ENCODE results near the gene WWC1. TPM values are rescaled to one million over a fixed set of nuclear protein-coding genes. Genes with fewer than 3 reads are reported as not detected.

WWC1 gene
- total RNA-seq, 2 donors from 2014 or later, result not detected

GRCh38 chr5:168413596-168413995 is 122.2 kb downstream of the WWC1 start:
- Mint-ChIP-seq H3K4me3 (no peak overlapping the region), H3K4me1 (ENCODE audit: low read depth in 2 of 2) (peaks cover 4 to 15% of the 10 kb centered on the region in 2 donors), H3K27ac (no peak overlapping the region), H3K9me3 (no peaks in the 10 kb centered on the region), H3K36me3 (no peaks in the 10 kb centered on the region), H3K27me3 (peaks cover 0 to 2% of the 10 kb centered on the region in 2 donors)
- ATAC-seq (no peak), DNase-seq (ENCODE audit: low spot score) (no peak)

- Mint-ChIP-seq H3K9me3 (no peaks in the 10 kb centered on the region), H3K27me3 (no peaks in the 10 kb centered on the region), H3K4me3 (no peak overlapping the region), H3K36me3 (no peaks in the 10 kb centered on the region), H3K4me1 (ENCODE audit: low read depth in 2 of 2) (no peaks in the 10 kb centered on the region), H3K27ac (no peak overlapping the region)
- no peak for ATAC-seq
- DNase-seq (ENCODE audit: low spot score), result no peak
These were observed 124.0 kb downstream of the WWC1 start for GRCh38 chr5:168415401-168415800.

- no peak overlapping the region for H3K27ac Mint-ChIP-seq
- ATAC-seq (no peak), DNase-seq (ENCODE audit: low spot score) (no peak)
- no peak overlapping the region for H3K4me3 Mint-ChIP-seq
- H3K4me1 Mint-ChIP-seq (ENCODE audit: low read depth in 2 of 2), result peaks cover 0 to 3% of the 10 kb centered on the region in 2 donors
- no peaks in the 10 kb centered on the region for H3K36me3 Mint-ChIP-seq
- H3K9me3 Mint-ChIP-seq, result no peaks in the 10 kb centered on the region
- H3K27me3 Mint-ChIP-seq, result peaks cover 0 to 5% of the 10 kb centered on the region in 2 donors
These were observed 124.5 kb downstream of the WWC1 start for GRCh38 chr5:168415971-168416370.

- no peak overlapping the region for H3K27ac Mint-ChIP-seq
- no peak overlapping the region for H3K4me3 Mint-ChIP-seq
- peak in 1 of 2 donors; percentile 33 for ATAC-seq
- no peaks in the 10 kb centered on the region for H3K9me3 Mint-ChIP-seq
- no peaks in the 10 kb centered on the region for H3K36me3 Mint-ChIP-seq
- DNase-seq (ENCODE audit: low spot score), result no peak
- peaks cover 0 to 3% of the 10 kb centered on the region in 2 donors for H3K4me1 Mint-ChIP-seq (ENCODE audit: low read depth in 2 of 2)
- peaks cover 0 to 6% of the 10 kb centered on the region in 2 donors for H3K27me3 Mint-ChIP-seq
These were observed 126.4 kb downstream of the WWC1 start for GRCh38 chr5:168417731-168418429.

- Mint-ChIP-seq H3K9me3 (no peaks in the 10 kb centered on the region), H3K36me3 (no peaks in the 10 kb centered on the region), H3K27me3 (peaks cover 0 to 6% of the 10 kb centered on the region in 2 donors), H3K27ac (no peak overlapping the region), H3K4me3 (no peak overlapping the region), H3K4me1 (ENCODE audit: low read depth in 2 of 2) (peaks cover 0 to 3% of the 10 kb centered on the region in 2 donors)
- ATAC-seq, result no peak
- DNase-seq (ENCODE audit: low spot score), result no peak
These were observed 129.0 kb downstream of the WWC1 start for GRCh38 chr5:168420461-168420860.

- Mint-ChIP-seq H3K27me3 (peaks cover 0 to 6% of the 10 kb centered on the region in 2 donors), H3K4me1 (ENCODE audit: low read depth in 2 of 2) (peaks cover 0 to 3% of the 10 kb centered on the region in 2 donors), H3K27ac (no peak overlapping the region), H3K4me3 (no peak overlapping the region), H3K36me3 (no peaks in the 10 kb centered on the region), H3K9me3 (no peaks in the 10 kb centered on the region)
- DNase-seq (ENCODE audit: low spot score) (no peak), ATAC-seq (no peak)
These were observed 131.0 kb downstream of the WWC1 start for GRCh38 chr5:168422431-168422830.

GRCh38 chr5:168423478-168423877 is 132.0 kb downstream of the WWC1 start:
- H3K27me3 Mint-ChIP-seq, result peaks cover 0 to 6% of the 10 kb centered on the region in 2 donors
- H3K9me3 Mint-ChIP-seq, result no peaks in the 10 kb centered on the region
- no peak for DNase-seq (ENCODE audit: low spot score)
- peaks cover 0 to 3% of the 10 kb centered on the region in 2 donors for H3K4me1 Mint-ChIP-seq (ENCODE audit: low read depth in 2 of 2)
- H3K36me3 Mint-ChIP-seq, result no peaks in the 10 kb centered on the region
- ATAC-seq, result peak; percentile 8 to 29
- no peak overlapping the region for H3K4me3 Mint-ChIP-seq
- H3K27ac Mint-ChIP-seq, result no peak overlapping the region

GRCh38 chr5:168423971-168424370 is 132.5 kb downstream of the WWC1 start:
- H3K27me3 Mint-ChIP-seq, result peaks cover 0 to 6% of the 10 kb centered on the region in 2 donors
- no peak for DNase-seq (ENCODE audit: low spot score)

GRCh38 chr5:168424594-168425323 is 133.3 kb downstream of the WWC1 start:
- H3K27me3 Mint-ChIP-seq, result peaks cover 0 to 6% of the 10 kb centered on the region in 2 donors
- H3K4me1 Mint-ChIP-seq (ENCODE audit: low read depth in 2 of 2), result peaks cover 0 to 3% of the 10 kb centered on the region in 2 donors
- no peak overlapping the region for H3K4me3 Mint-ChIP-seq
- no peaks in the 10 kb centered on the region for H3K36me3 Mint-ChIP-seq
- ATAC-seq, result no peak
- H3K27ac Mint-ChIP-seq, result no peak overlapping the region
- DNase-seq (ENCODE audit: low spot score), result no peak
- no peaks in the 10 kb centered on the region for H3K9me3 Mint-ChIP-seq

More at GRCh38 chr5:168423971-168424370, 132.5 kb downstream of the WWC1 start:
- no peaks in the 10 kb centered on the region for H3K36me3 Mint-ChIP-seq
- ATAC-seq, result no peak
- no peak overlapping the region for H3K27ac Mint-ChIP-seq
- H3K4me1 Mint-ChIP-seq (ENCODE audit: low read depth in 2 of 2), result peaks cover 0 to 3% of the 10 kb centered on the region in 2 donors
- no peaks in the 10 kb centered on the region for H3K9me3 Mint-ChIP-seq
- H3K4me3 Mint-ChIP-seq, result no peak overlapping the region

GRCh38 chr5:168426007-168426863 is 134.8 kb downstream of the WWC1 start:
- DNase-seq (ENCODE audit: low spot score), result no peak
- no peaks in the 10 kb centered on the region for H3K4me1 Mint-ChIP-seq (ENCODE audit: low read depth in 2 of 2)
- no peaks in the 10 kb centered on the region for H3K36me3 Mint-ChIP-seq
- H3K4me3 Mint-ChIP-seq, result no peak overlapping the region
- H3K27ac Mint-ChIP-seq, result no peak overlapping the region
- H3K27me3 Mint-ChIP-seq, result no peaks in the 10 kb centered on the region
- ATAC-seq, result no peak
- no peaks in the 10 kb centered on the region for H3K9me3 Mint-ChIP-seq

- no peaks in the 10 kb centered on the region for H3K9me3 Mint-ChIP-seq
- no peak for ATAC-seq
- no peak for DNase-seq (ENCODE audit: low spot score)
- H3K27ac Mint-ChIP-seq, result no peak overlapping the region
- H3K4me1 Mint-ChIP-seq (ENCODE audit: low read depth in 2 of 2), result no peaks in the 10 kb centered on the region
- H3K27me3 Mint-ChIP-seq, result no peaks in the 10 kb centered on the region
- H3K36me3 Mint-ChIP-seq, result no peaks in the 10 kb centered on the region
- no peak overlapping the region for H3K4me3 Mint-ChIP-seq
These were observed 135.4 kb downstream of the WWC1 start for GRCh38 chr5:168426864-168427172.

GRCh38 chr5:168427224-168427623 is 135.8 kb downstream of the WWC1 start:
- H3K36me3 Mint-ChIP-seq, result no peaks in the 10 kb centered on the region
- ATAC-seq, result no peak
- no peaks in the 10 kb centered on the region for H3K4me1 Mint-ChIP-seq (ENCODE audit: low read depth in 2 of 2)

GRCh38 chr5:168428552-168428951 is 137.1 kb downstream of the WWC1 start:
- Mint-ChIP-seq H3K9me3 (no peaks in the 10 kb centered on the region), H3K4me3 (no peak overlapping the region), H3K27ac (no peak overlapping the region), H3K4me1 (ENCODE audit: low read depth in 2 of 2) (no peaks in the 10 kb centered on the region), H3K36me3 (no peaks in the 10 kb centered on the region), H3K27me3 (no peaks in the 10 kb centered on the region)
- DNase-seq (ENCODE audit: low spot score) (no peak), ATAC-seq (no peak)

More at GRCh38 chr5:168427224-168427623, 135.8 kb downstream of the WWC1 start:
- H3K27ac Mint-ChIP-seq, result no peak overlapping the region
- no peak overlapping the region for H3K4me3 Mint-ChIP-seq
- no peaks in the 10 kb centered on the region for H3K27me3 Mint-ChIP-seq
- no peaks in the 10 kb centered on the region for H3K9me3 Mint-ChIP-seq
- no peak for DNase-seq (ENCODE audit: low spot score)

- Mint-ChIP-seq H3K27me3 (peaks cover under 1 to 5% of the 10 kb centered on the region in 2 donors), H3K4me1 (ENCODE audit: low read depth in 2 of 2) (no peaks in the 10 kb centered on the region), H3K4me3 (no peak overlapping the region), H3K27ac (no peak overlapping the region), H3K36me3 (no peaks in the 10 kb centered on the region), H3K9me3 (no peaks in the 10 kb centered on the region)
- DNase-seq (ENCODE audit: low spot score), result no peak
- no peak for ATAC-seq
These were observed 138.9 kb downstream of the WWC1 start for GRCh38 chr5:168430296-168430695.

Data from natural killer cell treated with Interleukin-12 subunit alpha and Interleukin-12 subunit beta and Interleukin-15 and Interleukin-18, amount 100 ng/mL, for 72 hours (primary cell).